Fibroblast of villous mesenchyme (primary cell): ENCODE measurements around the gene TMEM260. TPM values are rescaled to one million over a fixed set of nuclear protein-coding genes. Genes with fewer than 3 reads are reported as not detected.
"Not testable (repeated sequence)": the region's sequence is repeated elsewhere in the genome, so short reads cannot be mapped to it uniquely, and the experiment has no call there.

ENCODE experiments used
- DNase-seq: peaks from one replicate; pipeline ENCODE4 v3.0.0-alpha.2; 2010; ENCODE audit warnings: low read depth
- H3K4me3 ChIP-seq: 2 replicates; pipeline ENCODE4 v1.5.1; 2011; ENCODE audit warnings: low read depth, mild to moderate bottlenecking, low read length
- total RNA-seq: library from RNA; depleted of rRNA; stranded (reverse); fragments of >200 nt; gene quantifications from 2 replicates; pipeline ENCODE4 v1.2.3, GENCODE V29; 2012
- TF ChIP-seq, protein P1 (sequence below): IDR thresholded peaks from 2 replicates; pipeline ENCODE4 v1.5.1; 2012; ENCODE audit warnings: low read depth, mild to moderate bottlenecking, low read length; ENCODE audit not compliant: insufficient read depth

Gene TMEM260
- total RNA-seq, 1 donor = 19.9 TPM

DNA sequence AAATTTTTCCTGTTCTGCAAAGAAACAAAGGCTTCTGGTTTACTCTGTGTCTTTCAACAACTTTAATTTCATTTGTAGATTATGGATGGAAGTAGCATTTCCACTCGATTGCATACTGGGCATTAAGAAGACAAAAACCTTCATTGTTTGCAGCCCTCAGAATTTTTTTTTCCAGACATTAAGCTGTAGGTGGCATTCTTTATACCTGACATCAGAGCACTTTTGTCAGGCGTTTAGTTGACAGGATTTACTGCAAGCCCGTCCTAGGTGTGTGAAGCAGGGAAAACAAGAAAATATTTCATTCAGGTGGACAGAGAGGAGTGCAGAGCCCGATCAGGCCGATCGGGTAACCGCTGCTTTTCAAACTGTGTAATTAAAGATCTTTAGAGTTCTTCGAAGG is 107.5 kb downstream of the TMEM260 start:
- TF ChIP-seq, protein P1, sequence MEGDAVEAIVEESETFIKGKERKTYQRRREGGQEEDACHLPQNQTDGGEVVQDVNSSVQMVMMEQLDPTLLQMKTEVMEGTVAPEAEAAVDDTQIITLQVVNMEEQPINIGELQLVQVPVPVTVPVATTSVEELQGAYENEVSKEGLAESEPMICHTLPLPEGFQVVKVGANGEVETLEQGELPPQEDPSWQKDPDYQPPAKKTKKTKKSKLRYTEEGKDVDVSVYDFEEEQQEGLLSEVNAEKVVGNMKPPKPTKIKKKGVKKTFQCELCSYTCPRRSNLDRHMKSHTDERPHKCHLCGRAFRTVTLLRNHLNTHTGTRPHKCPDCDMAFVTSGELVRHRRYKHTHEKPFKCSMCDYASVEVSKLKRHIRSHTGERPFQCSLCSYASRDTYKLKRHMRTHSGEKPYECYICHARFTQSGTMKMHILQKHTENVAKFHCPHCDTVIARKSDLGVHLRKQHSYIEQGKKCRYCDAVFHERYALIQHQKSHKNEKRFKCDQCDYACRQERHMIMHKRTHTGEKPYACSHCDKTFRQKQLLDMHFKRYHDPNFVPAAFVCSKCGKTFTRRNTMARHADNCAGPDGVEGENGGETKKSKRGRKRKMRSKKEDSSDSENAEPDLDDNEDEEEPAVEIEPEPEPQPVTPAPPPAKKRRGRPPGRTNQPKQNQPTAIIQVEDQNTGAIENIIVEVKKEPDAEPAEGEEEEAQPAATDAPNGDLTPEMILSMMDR = no peak
- no peak overlapping the region for H3K4me3 ChIP-seq
- no peak for DNase-seq

DNA sequence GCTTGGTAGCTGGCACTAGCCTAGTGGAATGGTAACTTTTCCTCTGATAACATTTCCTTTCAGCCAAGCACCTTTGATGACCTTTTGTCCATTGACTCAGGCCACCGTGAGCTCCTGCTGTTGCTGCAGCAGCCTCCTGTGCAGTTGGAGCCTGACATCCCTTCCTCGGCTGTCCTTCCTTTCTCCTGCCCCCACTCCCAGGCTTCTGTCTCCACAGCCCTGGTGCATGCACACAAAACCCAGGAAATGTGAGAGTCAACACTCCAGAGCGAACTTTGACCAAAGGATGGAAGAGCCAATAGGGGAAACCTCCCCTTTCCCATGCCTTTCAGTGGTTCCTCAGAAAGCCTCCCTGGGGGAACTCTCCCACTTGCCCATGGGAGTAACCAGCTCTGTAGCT is 115.0 kb downstream of the TMEM260 start:
- DNase-seq = no peak
- H3K4me3 ChIP-seq = no peak overlapping the region
- TF ChIP-seq, protein P1 = no peak

DNA sequence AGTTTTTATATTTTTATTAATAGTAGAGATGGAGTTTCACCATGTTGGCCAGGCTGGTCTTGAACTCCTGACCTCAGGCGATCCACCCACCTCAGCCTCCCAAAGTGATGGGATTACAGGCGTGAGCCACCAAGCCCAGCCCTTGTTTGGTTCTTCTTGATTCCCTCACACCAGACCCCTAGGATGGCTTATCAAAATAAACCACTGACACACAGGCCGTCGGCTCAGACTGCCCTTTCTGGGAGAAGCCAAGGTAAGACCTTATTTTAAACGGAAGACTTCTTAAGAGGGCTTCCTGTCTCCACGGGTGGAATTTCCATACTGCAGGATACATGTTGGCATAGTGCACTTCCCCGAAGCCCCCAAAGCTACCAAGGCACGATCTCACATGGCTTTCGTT is 115.6 kb downstream of the TMEM260 start:
- H3K4me3 ChIP-seq, DNase-seq: not testable (repeated sequence)

Other genes starting within 250 kb of the TMEM260 start
- not detected in 2 replicates for gene OTX2, start 230.7 kb downstream of the TMEM260 start, total RNA-seq